ENCODE data around the gene BBX. TPM values are rescaled to one million over a fixed set of nuclear protein-coding genes. Genes with fewer than 3 reads are reported as not detected.
"Not testable (repeated sequence)": the region's sequence is repeated elsewhere in the genome, so short reads cannot be mapped to it uniquely, and the experiment has no call there.

Gene BBX
- polyA plus RNA-seq, 4 donors = 68.4 to 73.7 (median 70.9) TPM

GRCh38 chr3:107540857-107541256 is 18.1 kb downstream of the BBX start:
- no peak for DNase-seq (ENCODE audit: low read depth in 4 of 4, low spot score in 3 of 4)

- no peak for DNase-seq (ENCODE audit: low read depth in 4 of 4, low spot score in 3 of 4)
Measured at GRCh38 chr3:107542665-107543064, 19.9 kb downstream of the BBX start.

GRCh38 chr3:107543666-107544065 is 20.9 kb downstream of the BBX start:
- DNase-seq (ENCODE audit: low read depth in 4 of 4, low spot score in 3 of 4) = no peak

- no peak for DNase-seq (ENCODE audit: low read depth in 4 of 4, low spot score in 3 of 4)
Measured at GRCh38 chr3:107545680-107546120, 22.9 kb downstream of the BBX start.

- no peak for DNase-seq (ENCODE audit: low read depth in 4 of 4, low spot score in 3 of 4)
Measured at GRCh38 chr3:107548601-107549000, 25.8 kb downstream of the BBX start.

- DNase-seq (ENCODE audit: low read depth in 4 of 4, low spot score in 3 of 4) = no peak
Measured at GRCh38 chr3:107555359-107555758, 32.6 kb downstream of the BBX start.

GRCh38 chr3:107557743-107558142 is 35.0 kb downstream of the BBX start:
- no peak for DNase-seq (ENCODE audit: low read depth in 4 of 4, low spot score in 3 of 4)

GRCh38 chr3:107560166-107560565 is 37.4 kb downstream of the BBX start:
- no peak for DNase-seq (ENCODE audit: low read depth in 4 of 4, low spot score in 3 of 4)

- no peak for DNase-seq (ENCODE audit: low read depth in 4 of 4, low spot score in 3 of 4)
Measured at GRCh38 chr3:107561980-107562379, 39.2 kb downstream of the BBX start.

- DNase-seq (ENCODE audit: low read depth in 4 of 4, low spot score in 3 of 4) = no peak
Measured at GRCh38 chr3:107562969-107563529, 40.3 kb downstream of the BBX start.

- DNase-seq (ENCODE audit: low read depth in 4 of 4, low spot score in 3 of 4) = not testable (repeated sequence)
Measured at GRCh38 chr3:107565244-107565643, 42.5 kb downstream of the BBX start.

GRCh38 chr3:107571089-107571488 is 48.3 kb downstream of the BBX start:
- DNase-seq (ENCODE audit: low read depth in 4 of 4, low spot score in 3 of 4) = not testable (repeated sequence)

GRCh38 chr3:107571492-107571891 is 48.7 kb downstream of the BBX start:
- DNase-seq (ENCODE audit: low read depth in 4 of 4, low spot score in 3 of 4) = not testable (repeated sequence)

- peak in 1 of 4 donors; percentile 29 for DNase-seq (ENCODE audit: low read depth in 4 of 4, low spot score in 3 of 4)
Measured at GRCh38 chr3:107574650-107575049, 51.9 kb downstream of the BBX start.

GRCh38 chr3:107578091-107578490 is 55.3 kb downstream of the BBX start:
- DNase-seq (ENCODE audit: low read depth in 4 of 4, low spot score in 3 of 4) = no peak

GRCh38 chr3:107578523-107578922 is 55.8 kb downstream of the BBX start:
- DNase-seq (ENCODE audit: low read depth in 4 of 4, low spot score in 3 of 4) = no peak

- no peak for DNase-seq (ENCODE audit: low read depth in 4 of 4, low spot score in 3 of 4)
Measured at GRCh38 chr3:107579371-107579770, 56.6 kb downstream of the BBX start.

GRCh38 chr3:107581230-107581629 is 58.5 kb downstream of the BBX start:
- DNase-seq (ENCODE audit: low read depth in 4 of 4, low spot score in 3 of 4) = no peak

GRCh38 chr3:107588217-107588616 is 65.5 kb downstream of the BBX start:
- no peak for DNase-seq (ENCODE audit: low read depth in 4 of 4, low spot score in 3 of 4)

- no peak for DNase-seq (ENCODE audit: low read depth in 4 of 4, low spot score in 3 of 4)
Measured at GRCh38 chr3:107589454-107589853, 66.7 kb downstream of the BBX start.

- no peak for DNase-seq (ENCODE audit: low read depth in 4 of 4, low spot score in 3 of 4)
Measured at GRCh38 chr3:107590786-107591185, 68.0 kb downstream of the BBX start.

GRCh38 chr3:107592073-107592472 is 69.3 kb downstream of the BBX start:
- no peak for DNase-seq (ENCODE audit: low read depth in 4 of 4, low spot score in 3 of 4)

GRCh38 chr3:107594870-107595269 is 72.1 kb downstream of the BBX start:
- no peak for DNase-seq (ENCODE audit: low read depth in 4 of 4, low spot score in 3 of 4)
